HG03521 (cell line): ENCODE measurements around the gene ABCC11.

ENCODE experiments used
- ATAC-seq: cut with Tn5 transposase; IDR thresholded peaks from one replicate; pipeline ENCODE4 v1.9.1; 2021; ENCODE audit warnings: mild to moderate bottlenecking, moderate library complexity; ENCODE audit not compliant: unreplicated experiment

The ABCC11 gene

DNA sequence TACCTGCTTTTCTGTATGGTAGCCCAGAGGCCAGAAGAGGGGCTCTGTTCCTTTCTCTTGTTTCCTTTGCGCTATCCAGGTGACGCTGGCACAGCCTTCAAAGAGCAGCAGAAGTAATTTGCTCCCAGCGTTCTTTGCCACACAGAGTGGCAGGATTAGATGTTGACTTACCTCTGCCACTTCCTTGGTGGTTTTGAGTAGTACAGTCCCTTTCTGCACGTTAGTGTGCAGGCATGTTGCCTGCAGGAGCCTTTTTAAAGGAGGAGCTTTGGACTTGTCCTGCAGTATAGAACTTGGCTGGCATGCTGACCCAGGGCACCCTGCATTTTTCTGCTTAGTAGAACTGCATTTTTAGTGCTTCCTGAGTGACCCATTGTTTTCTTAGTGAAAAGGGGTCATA, at the start of gene ABCC11:
Gene ABCC11 (minus strand): TSS at position 229 of the 400 bp plus-strand sequence. CDS start 15,618 bp downstream, outside the sequence.
- ATAC-seq, result no peak

DNA sequence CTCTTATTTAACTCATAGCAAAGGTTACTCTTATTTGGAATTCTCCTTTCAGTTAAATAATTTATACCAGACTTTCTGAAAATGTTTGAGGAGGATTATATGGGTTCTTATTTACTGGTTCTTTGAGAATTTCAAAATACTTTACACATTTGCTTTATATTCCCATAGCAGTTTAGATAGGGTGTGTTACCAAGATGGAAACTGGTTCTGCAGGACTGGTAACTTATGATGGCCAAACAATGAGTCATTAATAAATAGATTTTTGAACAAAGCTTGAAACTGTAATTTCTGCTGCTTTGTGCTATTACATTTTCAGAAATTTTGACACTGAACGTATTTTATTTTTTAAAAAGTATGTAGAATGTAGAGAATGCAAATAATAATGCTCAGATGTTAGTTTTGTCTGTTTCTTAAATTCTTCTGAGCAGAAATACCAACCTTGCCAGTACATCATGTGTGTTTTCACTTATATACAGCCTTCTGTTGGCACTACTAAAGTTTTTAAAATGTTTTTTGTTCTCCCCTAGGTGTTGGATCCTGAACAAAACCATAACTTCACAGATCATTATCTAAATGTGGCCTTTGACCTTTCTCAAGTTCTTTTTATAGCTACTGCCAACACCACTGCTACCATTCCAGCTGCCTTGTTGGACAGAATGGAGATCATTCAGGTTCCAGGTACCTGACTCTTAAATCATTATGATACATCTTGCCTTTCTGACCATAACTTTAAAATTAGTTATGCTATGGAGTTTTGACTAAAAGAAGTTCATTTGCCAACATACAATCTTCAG, 48.3 kb upstream of the ABCC11 start:
- no peak for ATAC-seq

- no peak for ATAC-seq
These were observed 47.4 kb upstream of the ABCC11 start for GRCh38 chr16:48294724-48295123.

DNA sequence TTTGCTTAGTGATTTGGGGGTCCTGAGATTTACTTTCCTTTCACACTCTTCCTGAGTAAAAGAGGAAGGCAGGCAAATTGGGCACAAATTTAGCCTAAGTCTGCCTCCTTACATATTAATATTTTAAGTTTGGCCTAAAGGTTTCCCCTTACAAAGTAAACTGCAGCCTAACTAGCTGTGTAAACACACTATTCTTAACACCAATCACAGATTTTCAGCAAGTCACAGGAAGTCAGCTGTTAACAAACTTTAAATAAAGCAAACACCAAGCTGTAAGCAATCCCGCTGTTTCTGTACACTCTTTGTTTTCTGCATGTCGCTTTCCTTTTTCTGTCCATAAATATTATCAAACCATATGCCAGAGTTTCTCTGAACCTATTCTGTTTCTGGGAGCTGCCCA, 45.1 kb upstream of the ABCC11 start:
- ATAC-seq, result no peak

DNA sequence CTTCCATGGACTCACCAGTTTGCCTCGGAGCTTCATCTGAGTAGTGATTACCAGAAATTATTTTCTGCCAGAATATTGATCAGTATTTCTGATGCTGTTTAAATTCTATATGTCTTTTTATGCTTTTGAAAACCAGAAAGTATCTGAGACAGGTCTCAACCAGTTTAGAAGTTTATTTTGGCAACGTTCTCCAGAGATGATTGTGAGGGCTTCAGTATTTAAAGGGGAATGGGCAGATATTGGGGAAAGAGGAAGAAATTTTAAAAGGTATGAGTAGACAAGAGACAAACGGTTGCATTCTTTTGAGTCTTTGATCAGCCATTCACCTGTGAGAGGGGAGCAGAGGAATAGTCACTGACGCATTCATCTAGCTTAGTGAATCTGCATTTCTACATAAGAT, 44.4 kb upstream of the ABCC11 start:
- no peak for ATAC-seq

GRCh38 chr16:48291303-48291702, 44.0 kb upstream of the ABCC11 start:
- ATAC-seq, result no peak

DNA sequence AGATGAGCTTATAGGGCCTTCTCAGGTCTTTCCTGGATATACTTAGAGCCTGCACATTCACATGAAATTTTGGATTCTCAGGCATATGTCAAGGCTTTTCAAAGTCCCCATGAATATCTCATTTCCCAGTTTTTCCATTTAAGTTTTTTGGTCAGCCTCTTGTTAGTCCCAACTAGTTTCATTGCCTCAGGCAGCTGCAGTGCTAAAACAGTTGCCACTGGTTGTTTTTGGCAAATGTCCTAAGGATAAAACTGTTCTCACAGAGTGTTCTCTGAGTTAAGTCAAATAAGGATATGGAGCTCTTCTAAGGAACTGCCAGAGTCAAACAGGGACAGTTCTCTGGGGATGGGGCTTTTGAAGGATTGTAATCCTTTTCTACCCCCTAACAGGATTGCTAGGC, 39.9 kb upstream of the ABCC11 start:
- no peak for ATAC-seq

DNA sequence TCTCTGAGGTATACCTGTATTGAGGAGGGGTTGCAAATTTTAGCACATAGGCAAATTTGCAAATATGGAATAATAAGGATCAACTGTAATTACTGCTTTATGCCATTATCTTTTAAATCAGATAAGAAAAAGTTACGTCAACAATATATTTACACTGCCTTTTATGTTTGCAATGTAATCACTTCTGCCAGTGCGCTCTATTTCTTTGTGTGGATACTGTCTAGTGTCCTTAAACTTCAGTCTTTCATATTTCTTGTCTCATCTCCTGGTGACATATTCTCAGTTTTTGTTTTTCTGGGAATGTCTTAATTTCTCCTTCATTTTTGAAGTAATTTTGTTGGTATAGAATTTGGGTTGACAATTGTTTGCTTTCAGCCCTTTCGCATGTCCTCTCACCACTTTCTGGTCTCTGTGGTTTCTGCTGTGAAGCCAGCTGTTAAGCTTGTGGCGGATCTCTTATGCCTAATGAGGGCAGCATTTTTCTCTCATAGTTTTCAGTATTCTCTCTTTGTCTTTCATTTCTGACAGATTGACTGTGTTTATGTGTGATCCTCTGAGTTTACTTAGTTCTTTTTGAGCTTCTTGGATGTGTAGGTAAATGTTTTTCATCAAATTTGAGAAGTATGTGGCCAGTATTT, 37.6 kb upstream of the ABCC11 start:
- ATAC-seq, result peak; percentile 64

GRCh38 chr16:48282636-48283263, 35.4 kb upstream of the ABCC11 start:
- no peak for ATAC-seq

GRCh38 chr16:48280546-48280945, 33.2 kb upstream of the ABCC11 start:
- ATAC-seq, result no peak

DNA sequence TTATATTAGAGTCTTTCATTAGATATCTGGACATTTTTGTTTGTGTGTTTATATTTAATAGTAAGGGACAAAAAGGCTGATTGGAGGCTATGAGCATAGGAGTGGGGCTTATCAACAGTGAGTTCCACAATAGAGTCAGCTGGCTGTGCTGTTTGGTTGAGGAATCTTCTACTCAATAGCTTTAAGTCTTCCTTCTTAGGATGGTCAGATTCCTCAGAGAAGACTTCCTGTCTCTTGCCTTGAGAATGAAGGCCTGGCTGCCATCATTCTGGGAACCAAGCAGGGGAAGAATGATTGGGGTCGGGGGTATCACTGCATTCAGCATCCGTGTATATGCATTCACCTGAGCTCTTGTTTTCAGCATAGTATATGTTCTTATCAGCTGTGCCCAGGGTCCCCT, 31.9 kb upstream of the ABCC11 start:
- no peak for ATAC-seq

- no peak for ATAC-seq
These were observed 29.8 kb upstream of the ABCC11 start for GRCh38 chr16:48277158-48277557.

DNA sequence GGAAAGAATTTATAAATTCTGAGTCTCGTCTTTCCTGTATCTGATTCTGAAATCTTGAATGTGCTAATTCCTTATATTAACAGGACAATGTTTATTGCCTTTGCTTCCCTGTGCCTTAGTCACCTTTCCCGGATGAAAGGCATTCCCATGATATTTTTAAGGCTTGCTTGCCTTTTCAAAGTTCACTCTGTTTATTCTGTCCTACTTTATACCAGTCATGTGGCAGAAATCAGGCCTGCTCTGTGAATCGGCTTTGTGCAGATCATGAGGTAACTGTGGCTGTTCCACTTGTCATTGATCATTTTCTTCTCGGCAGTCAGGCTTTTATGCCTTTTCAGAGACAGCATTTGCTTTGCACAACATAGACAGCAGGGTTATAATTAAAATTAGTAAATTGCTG, 28.8 kb upstream of the ABCC11 start:
- no peak for ATAC-seq

DNA sequence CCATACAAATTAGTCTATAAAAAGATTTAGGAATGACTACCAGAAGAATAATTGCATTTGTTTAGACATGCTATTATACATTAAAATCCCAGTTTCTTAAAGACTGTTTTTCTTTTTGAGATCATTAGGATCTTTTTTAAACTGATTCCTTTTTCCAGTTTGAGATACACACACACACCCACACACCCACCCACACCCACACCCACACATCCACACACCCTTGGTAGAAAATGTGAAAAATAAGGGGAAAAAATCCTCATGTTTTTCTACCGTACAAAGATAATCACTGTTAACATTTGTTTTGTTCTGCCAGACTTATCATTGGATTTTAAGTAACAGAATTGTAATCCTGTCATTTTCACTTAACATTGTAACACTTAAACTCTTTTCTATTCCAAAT, 27.1 kb upstream of the ABCC11 start:
- no peak for ATAC-seq

- ATAC-seq, result no peak
These were observed 25.6 kb upstream of the ABCC11 start for GRCh38 chr16:48272837-48273421.

DNA sequence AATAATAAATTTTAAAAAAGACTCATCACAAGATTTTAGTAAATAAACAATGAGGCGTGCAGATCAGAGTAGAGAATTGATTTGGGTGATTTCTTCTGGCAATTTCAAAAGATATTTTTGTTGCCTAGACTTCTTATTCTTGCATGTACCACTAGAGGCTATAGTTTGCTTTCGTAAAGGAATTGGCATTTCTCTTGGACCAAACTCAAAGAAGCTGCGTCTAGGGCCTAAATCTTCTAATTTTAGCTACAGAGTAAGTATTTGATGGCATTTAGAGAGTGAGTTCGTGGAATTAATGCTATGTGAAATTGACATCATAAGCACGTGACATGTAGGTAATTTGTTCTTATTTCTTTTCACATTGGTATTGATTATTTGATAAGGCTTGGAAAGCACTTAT, 24.4 kb upstream of the ABCC11 start:
- ATAC-seq, result no peak

DNA sequence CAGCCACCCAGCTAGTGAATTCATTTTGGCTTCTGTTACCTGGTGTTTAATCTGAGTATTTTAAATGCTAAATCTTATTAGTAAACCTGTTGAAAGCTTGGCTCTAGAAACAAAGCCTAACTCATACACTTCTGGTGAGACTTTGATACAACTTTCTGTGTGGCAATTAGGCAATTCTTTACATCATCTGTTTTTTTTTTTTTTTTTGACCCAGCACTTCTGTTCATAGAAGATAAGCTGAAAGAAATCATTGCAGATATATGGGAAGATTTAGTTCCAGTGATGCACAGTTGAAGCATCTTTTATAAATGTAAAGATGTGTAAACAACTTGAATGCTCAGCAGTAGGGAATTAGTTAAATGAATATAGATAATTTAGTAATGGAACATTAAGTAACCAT, 21.7 kb upstream of the ABCC11 start:
- ATAC-seq, result no peak

DNA sequence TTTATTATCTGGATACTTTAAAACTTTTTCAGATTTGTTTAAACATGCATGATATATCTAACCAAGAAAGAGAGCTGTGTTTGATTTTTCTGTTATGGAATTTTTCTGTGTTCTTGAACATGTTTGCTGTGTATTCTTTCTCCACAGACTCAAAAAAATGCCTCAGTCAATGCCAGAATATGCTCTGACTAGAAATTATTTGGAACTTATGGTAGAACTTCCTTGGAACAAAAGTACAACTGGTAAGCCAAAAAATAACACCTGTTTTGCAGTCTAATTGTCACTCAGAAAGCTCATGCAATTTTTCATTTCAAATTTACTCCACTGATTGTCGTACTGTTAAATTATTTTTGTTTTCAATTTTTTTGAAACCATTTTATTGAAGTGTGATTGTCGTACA, 15.3 kb upstream of the ABCC11 start:
- ATAC-seq, result no peak

GRCh38 chr16:48261569-48261968, 14.2 kb upstream of the ABCC11 start:
- ATAC-seq, result no peak

DNA sequence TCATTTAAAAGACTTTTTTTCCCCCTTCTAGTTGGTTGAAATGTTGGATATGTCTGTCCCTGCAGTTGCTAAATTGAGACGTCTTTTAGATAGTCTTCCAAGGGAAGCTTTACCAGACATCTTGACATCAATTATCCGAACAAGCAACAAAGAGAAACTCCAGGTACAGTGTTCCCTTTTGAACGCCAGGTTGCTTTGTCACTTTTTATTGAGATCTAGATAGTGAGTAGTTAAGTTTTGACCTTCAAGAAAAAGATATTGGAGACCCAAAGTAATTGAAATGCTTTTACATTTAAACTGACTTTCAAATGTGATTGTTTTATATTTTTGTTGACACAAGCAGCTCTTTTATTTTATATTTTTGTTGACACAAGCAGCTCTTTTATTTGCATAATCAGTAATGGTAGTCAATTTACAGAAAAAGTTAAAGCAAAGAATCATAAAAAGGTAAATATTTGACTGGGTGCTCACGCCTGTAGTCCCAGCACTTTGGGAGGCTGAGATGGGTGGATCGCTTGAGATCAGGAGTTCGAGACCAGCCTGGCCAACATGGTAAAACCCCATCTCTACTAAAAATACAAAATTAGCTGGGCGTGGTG, 9.3 kb upstream of the ABCC11 start:
- ATAC-seq, result no peak

DNA sequence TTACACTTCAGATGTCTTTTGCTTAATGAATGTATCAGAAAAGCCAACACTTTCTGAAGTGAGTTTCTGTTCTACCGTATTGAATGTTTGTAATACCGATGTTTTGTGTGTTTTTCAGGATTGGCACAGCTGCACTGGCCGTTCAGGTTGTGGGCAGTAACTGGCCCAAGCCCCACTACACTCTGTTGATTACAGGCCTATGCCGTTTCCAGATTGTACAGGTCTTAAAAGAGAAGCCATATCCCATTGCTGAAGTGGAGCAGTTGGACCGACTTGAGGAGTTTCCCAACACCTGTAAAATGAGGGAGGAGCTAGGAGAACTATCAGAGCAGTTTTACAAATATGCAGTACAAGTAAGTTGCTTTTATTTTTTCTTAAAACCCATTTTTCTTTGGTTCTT, 4.7 kb upstream of the ABCC11 start:
- no peak for ATAC-seq
